GM21737 (cell line): ENCODE measurements around the gene RUFY1.
"Not testable (repeated sequence)": the region's sequence is repeated elsewhere in the genome, so short reads cannot be mapped to it uniquely, and the experiment has no call there.

ENCODE experiments used
- ATAC-seq: cut with Tn5 transposase; IDR thresholded peaks from one replicate; pipeline ENCODE4 v1.9.1; 2021; ENCODE audit warnings: mild to moderate bottlenecking, moderate library complexity; ENCODE audit not compliant: unreplicated experiment

The RUFY1 gene, protein sequence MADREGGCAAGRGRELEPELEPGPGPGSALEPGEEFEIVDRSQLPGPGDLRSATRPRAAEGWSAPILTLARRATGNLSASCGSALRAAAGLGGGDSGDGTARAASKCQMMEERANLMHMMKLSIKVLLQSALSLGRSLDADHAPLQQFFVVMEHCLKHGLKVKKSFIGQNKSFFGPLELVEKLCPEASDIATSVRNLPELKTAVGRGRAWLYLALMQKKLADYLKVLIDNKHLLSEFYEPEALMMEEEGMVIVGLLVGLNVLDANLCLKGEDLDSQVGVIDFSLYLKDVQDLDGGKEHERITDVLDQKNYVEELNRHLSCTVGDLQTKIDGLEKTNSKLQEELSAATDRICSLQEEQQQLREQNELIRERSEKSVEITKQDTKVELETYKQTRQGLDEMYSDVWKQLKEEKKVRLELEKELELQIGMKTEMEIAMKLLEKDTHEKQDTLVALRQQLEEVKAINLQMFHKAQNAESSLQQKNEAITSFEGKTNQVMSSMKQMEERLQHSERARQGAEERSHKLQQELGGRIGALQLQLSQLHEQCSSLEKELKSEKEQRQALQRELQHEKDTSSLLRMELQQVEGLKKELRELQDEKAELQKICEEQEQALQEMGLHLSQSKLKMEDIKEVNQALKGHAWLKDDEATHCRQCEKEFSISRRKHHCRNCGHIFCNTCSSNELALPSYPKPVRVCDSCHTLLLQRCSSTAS

DNA sequence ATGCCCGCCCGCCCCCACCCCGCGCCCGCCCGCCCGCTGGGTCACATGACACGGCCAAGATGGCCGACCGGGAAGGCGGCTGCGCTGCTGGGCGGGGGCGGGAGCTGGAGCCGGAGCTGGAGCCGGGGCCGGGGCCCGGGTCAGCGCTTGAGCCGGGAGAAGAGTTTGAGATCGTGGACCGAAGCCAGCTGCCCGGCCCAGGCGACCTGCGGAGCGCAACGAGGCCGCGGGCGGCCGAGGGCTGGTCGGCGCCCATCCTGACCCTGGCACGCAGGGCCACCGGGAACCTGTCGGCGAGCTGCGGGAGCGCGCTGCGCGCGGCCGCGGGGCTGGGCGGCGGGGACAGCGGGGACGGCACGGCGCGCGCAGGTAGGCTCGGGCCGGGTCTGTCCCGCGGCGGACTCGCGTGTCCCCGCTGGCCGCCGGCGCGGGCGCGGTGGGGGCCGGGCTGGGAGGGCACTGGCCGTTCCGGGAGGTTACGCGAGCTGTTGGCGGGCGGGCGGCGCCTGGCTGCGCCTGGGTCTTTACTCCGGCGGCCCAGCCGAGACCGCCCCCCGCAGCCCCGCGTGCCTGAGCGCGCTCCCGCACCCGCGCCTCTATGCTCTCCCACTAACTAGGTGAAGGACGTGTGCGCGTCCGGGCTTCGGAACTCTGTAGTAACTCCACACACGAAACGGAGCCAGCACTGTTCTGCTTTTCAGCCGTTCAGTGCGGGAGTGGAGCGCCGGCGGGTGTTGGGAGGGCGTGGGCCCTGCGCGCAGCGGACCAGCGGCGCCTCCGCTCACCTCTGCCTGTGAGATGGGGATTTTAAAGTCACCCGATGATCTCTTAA lies at the start of gene RUFY1:
Gene RUFY1 (plus strand): TSS at position 44 of the 832 bp plus-strand sequence. CDS start 16 bp downstream, at position 60.
- peak; percentile 76 for ATAC-seq

DNA sequence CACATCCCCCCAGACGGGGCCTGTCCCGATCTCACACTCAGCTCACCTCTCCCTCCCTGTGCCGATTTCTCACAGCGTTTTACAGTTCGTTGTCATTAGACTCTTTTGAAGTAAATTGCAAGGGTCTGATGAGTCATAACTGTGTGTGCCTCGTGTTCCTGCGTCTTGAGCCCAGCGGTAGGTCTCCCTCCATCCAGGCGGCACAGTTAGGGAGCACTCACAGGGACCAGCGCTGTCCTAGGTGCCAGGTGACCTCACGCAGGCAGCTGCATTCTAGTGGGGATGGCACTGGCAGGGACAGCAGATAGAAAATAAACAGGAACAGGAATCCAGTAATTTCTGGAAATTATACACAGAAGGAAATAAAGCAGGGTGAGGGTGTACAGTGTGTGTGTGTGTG lies 48.4 kb upstream of the RUFY1 start:
- ATAC-seq, result not testable (repeated sequence)

DNA sequence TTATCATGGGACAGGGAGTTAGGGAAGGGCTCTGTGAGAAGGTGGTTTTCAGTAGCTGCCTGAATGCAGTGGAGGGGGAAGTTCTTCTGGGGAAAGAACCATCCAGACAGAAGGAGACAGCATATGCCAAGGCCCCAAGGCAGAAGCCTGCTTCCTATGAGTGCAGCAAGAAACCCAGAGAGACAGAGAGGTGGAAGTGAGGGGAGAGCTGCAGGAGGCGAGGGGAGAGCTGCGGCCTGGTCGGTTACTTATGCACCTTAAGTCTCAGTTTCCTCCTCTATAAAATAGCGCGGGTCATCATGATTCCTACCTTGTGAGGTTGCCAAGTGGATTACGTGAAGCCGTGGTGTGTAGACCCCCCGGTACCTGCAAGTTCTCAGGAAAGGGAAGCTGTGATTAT lies 47.9 kb upstream of the RUFY1 start:
- not testable (repeated sequence) for ATAC-seq

- ATAC-seq, result no peak
These were observed 46.2 kb upstream of the RUFY1 start for GRCh38 chr5:179504191-179504590.

GRCh38 chr5:179504600-179505396 lies 45.6 kb upstream of the RUFY1 start:
- ATAC-seq, result no peak

DNA sequence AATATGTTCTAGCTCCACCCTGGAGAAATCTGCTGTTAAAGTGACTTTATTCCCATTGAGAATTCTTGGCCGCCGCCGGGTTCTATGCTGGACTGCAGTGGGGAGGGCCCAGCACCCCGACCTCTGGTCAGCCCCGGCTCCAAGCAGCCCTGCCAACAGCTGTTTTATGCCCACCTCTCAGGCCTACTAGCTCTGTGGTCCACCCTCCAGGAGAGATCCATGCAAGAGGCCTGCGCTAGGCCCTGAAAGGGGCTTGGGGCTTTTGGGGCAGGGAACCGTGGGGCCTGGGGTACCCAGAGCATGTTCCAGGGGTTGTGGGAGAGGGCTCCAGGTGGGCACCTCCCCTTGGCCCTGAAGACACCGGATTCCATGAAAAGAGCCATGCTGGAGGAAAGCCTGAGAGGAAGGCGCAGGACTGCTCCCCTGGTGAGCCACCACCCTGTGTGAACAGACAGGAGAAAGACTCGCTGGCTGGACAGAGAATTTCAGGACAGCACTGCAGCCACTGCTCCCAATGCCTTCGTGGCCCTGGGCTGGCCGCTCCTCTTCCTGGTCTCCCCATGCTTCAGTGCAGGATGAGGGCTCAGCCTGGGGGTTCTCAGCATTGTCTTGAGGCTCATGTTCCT lies 44.6 kb upstream of the RUFY1 start:
- ATAC-seq, result no peak

- no peak for ATAC-seq
These were observed 41.1 kb upstream of the RUFY1 start for GRCh38 chr5:179509239-179509638.

GRCh38 chr5:179509845-179510244 lies 40.5 kb upstream of the RUFY1 start:
- no peak for ATAC-seq

DNA sequence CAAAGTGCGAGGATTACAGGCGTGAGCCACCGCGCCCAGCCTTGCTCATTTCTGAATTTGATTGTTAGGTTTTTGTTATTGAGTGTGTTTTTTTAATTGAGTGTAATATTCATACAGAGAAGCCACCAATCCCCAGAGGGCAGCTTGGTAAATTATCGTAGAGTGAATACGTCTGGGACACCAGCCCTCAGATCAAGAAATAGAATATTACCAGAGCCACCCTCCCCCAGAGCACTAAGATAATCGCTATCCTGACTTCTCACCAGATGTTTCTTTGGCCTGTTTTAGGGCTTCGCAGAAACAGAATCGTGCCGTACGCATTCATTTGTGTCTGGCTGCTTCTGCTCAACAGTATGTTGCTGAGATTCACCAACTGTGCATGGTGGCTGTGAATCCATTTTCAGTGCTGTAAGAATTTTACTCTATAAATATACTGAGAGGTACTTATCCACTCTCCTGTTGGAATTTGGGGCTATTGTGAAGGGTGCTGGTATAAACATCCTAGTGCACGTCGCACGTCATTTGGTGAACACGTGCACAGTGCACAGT lies 37.8 kb upstream of the RUFY1 start:
- ATAC-seq, result no peak

GRCh38 chr5:179515501-179515900 lies 34.9 kb upstream of the RUFY1 start:
- not testable (repeated sequence) for ATAC-seq

DNA sequence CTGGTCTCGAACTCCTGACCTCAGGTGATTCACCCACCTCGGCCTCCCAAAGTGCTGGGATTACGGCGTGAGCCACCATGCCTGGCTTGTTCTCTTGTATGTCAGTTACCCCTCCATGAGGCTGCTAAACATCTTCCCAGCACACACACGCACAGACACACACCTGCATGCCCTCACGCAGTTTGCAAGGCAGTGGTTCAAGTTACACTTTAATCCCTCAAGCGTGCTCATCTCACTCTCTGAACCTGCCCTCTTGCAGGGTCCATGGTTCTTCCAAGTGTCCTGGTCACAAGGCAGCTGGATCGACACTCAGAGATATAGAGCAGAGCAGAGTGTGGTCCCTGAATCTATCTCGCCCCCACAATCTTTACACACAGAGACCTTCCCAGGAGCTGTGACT lies 34.1 kb upstream of the RUFY1 start:
- ATAC-seq, result no peak

- ATAC-seq, result not testable (repeated sequence)
These were observed 32.6 kb upstream of the RUFY1 start for GRCh38 chr5:179517746-179518145.

DNA sequence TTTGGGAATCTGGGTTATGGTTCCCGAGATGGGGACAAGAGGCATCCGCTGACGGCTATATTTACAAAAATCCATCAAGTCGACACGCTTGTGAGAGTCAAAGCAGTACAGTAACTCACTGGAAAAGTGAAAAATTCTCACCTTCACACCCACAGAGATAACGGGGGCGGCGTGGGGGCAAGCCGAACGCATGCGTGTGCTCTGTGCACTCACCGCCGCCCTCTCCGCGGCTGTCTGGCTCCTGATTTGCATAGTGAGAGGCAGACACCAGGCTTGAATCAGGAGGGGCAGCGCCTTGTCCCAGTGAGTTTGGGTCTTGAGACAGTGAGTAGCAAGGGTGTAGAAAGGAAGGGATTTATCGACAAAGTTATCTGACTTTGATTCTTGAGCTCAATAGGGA lies 32.0 kb upstream of the RUFY1 start:
- ATAC-seq, result not testable (repeated sequence)

GRCh38 chr5:179519416-179520070 lies 30.8 kb upstream of the RUFY1 start:
- not testable (repeated sequence) for ATAC-seq

- ATAC-seq, result not testable (repeated sequence)
These were observed 28.2 kb upstream of the RUFY1 start for GRCh38 chr5:179522107-179522506.

GRCh38 chr5:179526978-179527377 lies 23.4 kb upstream of the RUFY1 start:
- no peak for ATAC-seq

DNA sequence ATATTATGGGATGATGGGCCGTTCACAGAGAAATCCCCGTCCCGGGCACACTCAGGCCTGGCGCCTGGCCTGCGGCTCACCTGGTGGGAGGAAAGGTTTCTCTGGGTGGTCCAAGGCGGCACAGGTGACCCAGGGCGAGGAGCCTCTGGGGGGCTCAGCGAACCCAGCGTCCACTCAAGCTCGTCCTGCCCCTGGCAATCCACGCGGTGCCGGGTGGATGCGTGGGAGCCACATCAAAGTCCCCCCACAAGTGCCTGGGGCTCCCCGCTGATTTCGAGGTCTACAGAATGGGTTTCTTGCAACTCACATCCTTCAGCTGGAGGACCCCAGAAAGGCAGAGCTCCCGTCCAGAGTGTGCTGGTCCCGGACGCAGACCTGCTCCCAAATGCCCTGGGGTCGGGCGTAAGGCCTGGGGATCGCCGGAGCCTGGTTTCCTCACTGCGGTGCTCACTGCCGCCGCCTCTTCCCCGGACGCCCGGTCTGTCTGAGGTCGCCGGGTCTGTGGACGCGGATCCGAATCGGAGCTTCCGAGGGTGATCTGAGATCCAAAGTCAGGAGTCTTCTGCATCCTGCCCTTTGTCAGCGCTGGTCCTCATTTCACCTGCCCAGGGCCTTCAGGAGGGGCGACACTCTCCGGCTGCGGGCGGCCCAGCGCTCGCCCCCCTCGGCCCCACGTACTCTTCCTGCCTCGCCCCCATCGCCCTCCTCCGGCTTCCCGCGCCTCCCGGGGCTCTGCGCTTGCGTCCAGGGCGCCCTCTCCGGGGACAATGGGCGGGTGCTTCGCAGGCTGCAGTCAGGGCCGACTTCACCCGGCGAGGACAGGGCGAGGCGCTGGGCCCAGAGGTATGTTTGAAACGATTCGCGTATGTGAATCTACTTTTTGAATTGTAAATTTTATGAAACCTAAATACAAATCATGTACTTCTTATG lies 20.0 kb upstream of the RUFY1 start:
- peak; percentile 77 for ATAC-seq

DNA sequence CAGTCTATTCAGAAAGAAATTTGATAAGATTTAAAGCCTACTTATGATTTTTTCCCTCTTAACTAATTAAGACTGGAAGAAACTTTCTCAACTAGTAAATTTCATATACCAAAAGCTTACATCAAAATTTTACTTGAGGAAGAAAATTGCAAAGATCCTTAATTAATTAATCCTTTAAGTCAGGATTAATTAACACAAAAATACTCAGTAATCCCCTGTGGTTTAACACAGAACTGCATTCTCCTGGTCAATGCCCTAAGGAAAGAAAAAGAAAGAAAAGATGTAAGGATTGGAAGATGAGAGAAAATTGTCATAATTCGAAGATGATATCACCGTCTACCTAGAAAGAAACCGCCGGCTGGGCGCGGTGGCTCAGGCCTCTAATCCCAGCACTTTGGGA lies 17.3 kb upstream of the RUFY1 start:
- no peak for ATAC-seq
